ENCODE results near the gene RALY.

- TF ChIP-seq, protein P1, sequence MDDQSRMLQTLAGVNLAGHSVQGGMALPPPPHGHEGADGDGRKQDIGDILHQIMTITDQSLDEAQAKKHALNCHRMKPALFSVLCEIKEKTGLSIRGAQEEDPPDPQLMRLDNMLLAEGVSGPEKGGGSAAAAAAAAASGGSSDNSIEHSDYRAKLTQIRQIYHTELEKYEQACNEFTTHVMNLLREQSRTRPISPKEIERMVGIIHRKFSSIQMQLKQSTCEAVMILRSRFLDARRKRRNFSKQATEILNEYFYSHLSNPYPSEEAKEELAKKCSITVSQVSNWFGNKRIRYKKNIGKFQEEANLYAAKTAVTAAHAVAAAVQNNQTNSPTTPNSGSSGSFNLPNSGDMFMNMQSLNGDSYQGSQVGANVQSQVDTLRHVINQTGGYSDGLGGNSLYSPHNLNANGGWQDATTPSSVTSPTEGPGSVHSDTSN (IDR thresholded peaks at IDR 0.05; ENCODE audit: insufficient replicate concordance, low read depth, low read length): no peak
- no peak for TF ChIP-seq TAF1 (IDR thresholded peaks at IDR 0.05; ENCODE audit: borderline replicate concordance, low read depth, low read length)
- TF ChIP-seq ZSCAN29 (IDR thresholded peaks at IDR 0.05): no peak
- TF ChIP-seq ZBTB33 (IDR thresholded peaks at IDR 0.05): no peak
- no peak for TF ChIP-seq ZNF274 (IDR thresholded peaks at IDR 0.05; ENCODE audit: insufficient read depth, insufficient read length)
- no peak for TF ChIP-seq SMC3 (IDR thresholded peaks at IDR 0.05; ENCODE audit: borderline replicate concordance, low read length)
- no peak for TF ChIP-seq CTCF (IDR thresholded peaks at IDR 0.05 in 2 of 3, conservative IDR thresholded peaks at IDR 0.05 in 1 of 3; ENCODE audit: control insufficient read depth in 2 of 3, extremely low read depth in 1 of 3, insufficient read depth in 1 of 3, low read depth in 3 of 3, low read length in 3 of 3)
These were observed 45.2 kb upstream of the RALY start for GRCh38 chr20:33948480-33948879.

Data from GM12878 (cell line).